Measurements from ENCODE around the gene PACSIN2. TPM values are rescaled to one million over a fixed set of nuclear protein-coding genes. Genes with fewer than 3 reads are reported as not detected.
A peak's percentile ranks its signal among the peaks of the same experiment; 100 is the strongest.

The PACSIN2 gene
- total RNA-seq, 1 experiment from 2014 or later: 60.2 TPM

DNA sequence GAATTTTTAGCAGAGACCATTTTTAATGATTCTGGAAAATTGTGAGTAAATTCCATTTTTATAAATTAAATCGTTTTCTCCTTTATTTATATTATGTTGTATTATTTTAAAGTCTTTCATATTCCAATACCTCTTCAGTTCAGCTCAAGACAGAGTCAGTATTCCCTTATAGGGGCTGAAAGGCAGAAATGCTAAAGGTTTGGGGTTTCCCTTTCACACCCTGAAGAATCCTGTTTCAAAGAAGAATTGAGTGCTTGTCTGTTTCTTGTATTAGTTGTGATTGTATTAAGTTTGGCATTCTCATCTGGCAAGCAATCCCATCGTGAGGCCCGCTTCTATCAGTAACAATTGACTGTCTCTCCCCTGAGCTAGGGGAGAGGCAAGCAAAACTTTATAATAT, 57.4 kb downstream of the PACSIN2 start:
- intact Hi-C loops (cut with micrococcal nuclease; ENCODE audit: unreplicated experiment) (no loop called here), in situ Hi-C loops (cut with HindIII; ENCODE audit: low pct_unique_long_range_greater_than_20kb, low sequenced_read_pairs) (no loop called here)
- H3K36me3 ChIP-seq (ENCODE audit: control insufficient read depth, insufficient read depth, low read length): no peaks in the 10 kb centered on the region
- no TSS peak for BruUV-seq (replicated peaks)
- H3K4me3 ChIP-seq (ENCODE audit: low read depth in 2 of 2, low read length in 2 of 2): peak overlapping the region; percentile 51 to 72; a peak in 2 of 4 replicates
- ChIA-PET POLR2A (interaction anchor here (0.7 to 1.0 kb wide), 2 partner anchors 13 to 240 kb away, joined by 3 to 4 read pairs; no protein-coding TSS in a partner anchor), CTCF (no interaction called here)
- TF ChIP-seq, protein P1, sequence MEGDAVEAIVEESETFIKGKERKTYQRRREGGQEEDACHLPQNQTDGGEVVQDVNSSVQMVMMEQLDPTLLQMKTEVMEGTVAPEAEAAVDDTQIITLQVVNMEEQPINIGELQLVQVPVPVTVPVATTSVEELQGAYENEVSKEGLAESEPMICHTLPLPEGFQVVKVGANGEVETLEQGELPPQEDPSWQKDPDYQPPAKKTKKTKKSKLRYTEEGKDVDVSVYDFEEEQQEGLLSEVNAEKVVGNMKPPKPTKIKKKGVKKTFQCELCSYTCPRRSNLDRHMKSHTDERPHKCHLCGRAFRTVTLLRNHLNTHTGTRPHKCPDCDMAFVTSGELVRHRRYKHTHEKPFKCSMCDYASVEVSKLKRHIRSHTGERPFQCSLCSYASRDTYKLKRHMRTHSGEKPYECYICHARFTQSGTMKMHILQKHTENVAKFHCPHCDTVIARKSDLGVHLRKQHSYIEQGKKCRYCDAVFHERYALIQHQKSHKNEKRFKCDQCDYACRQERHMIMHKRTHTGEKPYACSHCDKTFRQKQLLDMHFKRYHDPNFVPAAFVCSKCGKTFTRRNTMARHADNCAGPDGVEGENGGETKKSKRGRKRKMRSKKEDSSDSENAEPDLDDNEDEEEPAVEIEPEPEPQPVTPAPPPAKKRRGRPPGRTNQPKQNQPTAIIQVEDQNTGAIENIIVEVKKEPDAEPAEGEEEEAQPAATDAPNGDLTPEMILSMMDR (IDR thresholded peaks at IDR 0.05): no peak
- TF ChIP-seq, protein P2, sequence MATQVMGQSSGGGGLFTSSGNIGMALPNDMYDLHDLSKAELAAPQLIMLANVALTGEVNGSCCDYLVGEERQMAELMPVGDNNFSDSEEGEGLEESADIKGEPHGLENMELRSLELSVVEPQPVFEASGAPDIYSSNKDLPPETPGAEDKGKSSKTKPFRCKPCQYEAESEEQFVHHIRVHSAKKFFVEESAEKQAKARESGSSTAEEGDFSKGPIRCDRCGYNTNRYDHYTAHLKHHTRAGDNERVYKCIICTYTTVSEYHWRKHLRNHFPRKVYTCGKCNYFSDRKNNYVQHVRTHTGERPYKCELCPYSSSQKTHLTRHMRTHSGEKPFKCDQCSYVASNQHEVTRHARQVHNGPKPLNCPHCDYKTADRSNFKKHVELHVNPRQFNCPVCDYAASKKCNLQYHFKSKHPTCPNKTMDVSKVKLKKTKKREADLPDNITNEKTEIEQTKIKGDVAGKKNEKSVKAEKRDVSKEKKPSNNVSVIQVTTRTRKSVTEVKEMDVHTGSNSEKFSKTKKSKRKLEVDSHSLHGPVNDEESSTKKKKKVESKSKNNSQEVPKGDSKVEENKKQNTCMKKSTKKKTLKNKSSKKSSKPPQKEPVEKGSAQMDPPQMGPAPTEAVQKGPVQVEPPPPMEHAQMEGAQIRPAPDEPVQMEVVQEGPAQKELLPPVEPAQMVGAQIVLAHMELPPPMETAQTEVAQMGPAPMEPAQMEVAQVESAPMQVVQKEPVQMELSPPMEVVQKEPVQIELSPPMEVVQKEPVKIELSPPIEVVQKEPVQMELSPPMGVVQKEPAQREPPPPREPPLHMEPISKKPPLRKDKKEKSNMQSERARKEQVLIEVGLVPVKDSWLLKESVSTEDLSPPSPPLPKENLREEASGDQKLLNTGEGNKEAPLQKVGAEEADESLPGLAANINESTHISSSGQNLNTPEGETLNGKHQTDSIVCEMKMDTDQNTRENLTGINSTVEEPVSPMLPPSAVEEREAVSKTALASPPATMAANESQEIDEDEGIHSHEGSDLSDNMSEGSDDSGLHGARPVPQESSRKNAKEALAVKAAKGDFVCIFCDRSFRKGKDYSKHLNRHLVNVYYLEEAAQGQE (IDR thresholded peaks at IDR 0.05; ENCODE audit: insufficient read depth in 1 of 2, low read depth in 2 of 2, low read length in 1 of 2): no peak
- TF ChIP-seq SIN3A (IDR thresholded peaks at IDR 0.05; ENCODE audit: borderline replicate concordance, insufficient read depth, low read depth, low read length): no peak
- no peak for TF ChIP-seq TCF7L2 (IDR thresholded peaks at IDR 0.05; ENCODE audit: low read depth, low read length)
- no peak for TF ChIP-seq POLR2AphosphoS5 (IDR thresholded peaks at IDR 0.05; ENCODE audit: low read depth, low read length)
- H3K4me1 ChIP-seq (ENCODE audit: control insufficient read depth, insufficient read depth, low read length): peaks cover 35% of the 10 kb centered on the region
- no peaks in the 10 kb centered on the region for H3K27me3 ChIP-seq (ENCODE audit: control insufficient read depth, insufficient read depth, low read length)
- ATAC-seq (no peak), DNase-seq (ENCODE audit: low read depth, low spot score) (no peak)
- no peaks in the 10 kb centered on the region for H3K9me3 ChIP-seq (ENCODE audit: control insufficient read depth, insufficient read depth, low read depth, low read length)
- peak overlapping the region; percentile 95; the same call in 1 of the 2 replicates for H3K27ac ChIP-seq (ENCODE audit: low read length)

DNA sequence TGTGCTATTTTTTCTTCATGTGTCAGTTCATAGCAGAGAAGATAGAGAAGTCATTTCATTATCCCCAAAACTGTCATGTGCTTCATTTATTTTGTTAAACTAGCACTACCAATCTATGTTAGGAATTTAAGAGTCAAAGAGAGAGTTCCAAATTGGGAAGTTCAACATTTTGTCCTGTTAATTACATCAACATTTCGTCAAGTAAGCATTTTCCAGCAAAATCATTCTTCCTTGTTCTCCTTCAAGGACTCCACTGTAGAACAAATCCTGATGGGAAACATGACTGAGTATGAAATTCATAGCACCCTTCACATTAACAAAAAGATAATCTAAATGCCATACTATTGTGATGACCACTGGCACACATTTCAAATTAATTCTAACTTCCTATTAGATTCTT, 59.1 kb downstream of the PACSIN2 start:
- no peak for ATAC-seq
- in situ Hi-C loops (cut with HindIII; ENCODE audit: low pct_unique_long_range_greater_than_20kb, low sequenced_read_pairs): no loop called here
- H3K36me3 ChIP-seq (ENCODE audit: control insufficient read depth, insufficient read depth, low read length): no peaks in the 10 kb centered on the region
- no peak overlapping the region for H3K4me3 ChIP-seq (ENCODE audit: low read depth in 2 of 2, low read length in 2 of 2)
- H3K9me3 ChIP-seq (ENCODE audit: control insufficient read depth, insufficient read depth, low read depth, low read length): no peaks in the 10 kb centered on the region
- TF ChIP-seq, protein P2 (IDR thresholded peaks at IDR 0.05; ENCODE audit: insufficient read depth in 1 of 2, low read depth in 2 of 2, low read length in 1 of 2): no peak
- TF ChIP-seq, protein P1 (IDR thresholded peaks at IDR 0.05): no peak
- TF ChIP-seq TCF7L2 (IDR thresholded peaks at IDR 0.05; ENCODE audit: low read depth, low read length): no peak
- BruUV-seq (replicated peaks): no TSS peak
- no peak overlapping the region for H3K27ac ChIP-seq (ENCODE audit: low read length)
- ChIA-PET CTCF (no interaction called here), POLR2A (no interaction called here)
- no peak for DNase-seq (ENCODE audit: low read depth, low spot score)
- intact Hi-C loops (cut with micrococcal nuclease; ENCODE audit: unreplicated experiment): no loop called here
- peaks cover 29% of the 10 kb centered on the region for H3K4me1 ChIP-seq (ENCODE audit: control insufficient read depth, insufficient read depth, low read length)
- H3K27me3 ChIP-seq (ENCODE audit: control insufficient read depth, insufficient read depth, low read length): no peaks in the 10 kb centered on the region
